ENCODE measurements around the gene THSD7B.

Gene THSD7B

GRCh38 chr2:137154946-137155345 is 389.6 kb downstream of the THSD7B start:
- no peaks in the 10 kb centered on the region for H3K9me3 ChIP-seq (ENCODE audit: control insufficient read depth, low read length)
- no peaks in the 10 kb centered on the region for H3K36me3 ChIP-seq (ENCODE audit: control insufficient read depth, insufficient read depth, low read length)
- no peak overlapping the region for H3K4me3 ChIP-seq (ENCODE audit: insufficient read depth, low read depth, low read length, poor library complexity, severe bottlenecking)
- no peak overlapping the region for H3K27ac ChIP-seq (ENCODE audit: insufficient read depth, low read length, poor library complexity, severe bottlenecking)
- no peak for DNase-seq
- H3K4me1 ChIP-seq (ENCODE audit: control insufficient read depth, insufficient read depth, low read length, poor library complexity, severe bottlenecking) = no peaks in the 10 kb centered on the region
- no peaks in the 10 kb centered on the region for H3K27me3 ChIP-seq (replicated peaks; ENCODE audit: control insufficient read depth, insufficient read depth, low read length, poor library complexity, severe bottlenecking)

GRCh38 chr2:137155356-137156104 is 390.2 kb downstream of the THSD7B start:
- H3K4me3 ChIP-seq (ENCODE audit: insufficient read depth, low read depth, low read length, poor library complexity, severe bottlenecking) = no peak overlapping the region
- H3K27ac ChIP-seq (ENCODE audit: insufficient read depth, low read length, poor library complexity, severe bottlenecking) = no peak overlapping the region
- no peaks in the 10 kb centered on the region for H3K27me3 ChIP-seq (replicated peaks; ENCODE audit: control insufficient read depth, insufficient read depth, low read length, poor library complexity, severe bottlenecking)
- DNase-seq = no peak
- no peaks in the 10 kb centered on the region for H3K36me3 ChIP-seq (ENCODE audit: control insufficient read depth, insufficient read depth, low read length)
- H3K9me3 ChIP-seq (ENCODE audit: control insufficient read depth, low read length) = no peaks in the 10 kb centered on the region
- H3K4me1 ChIP-seq (ENCODE audit: control insufficient read depth, insufficient read depth, low read length, poor library complexity, severe bottlenecking) = no peaks in the 10 kb centered on the region

- Histone ChIP-seq H3K27me3 (replicated peaks; ENCODE audit: control insufficient read depth, insufficient read depth, low read length, poor library complexity, severe bottlenecking) (no peaks in the 10 kb centered on the region), H3K27ac (ENCODE audit: insufficient read depth, low read length, poor library complexity, severe bottlenecking) (no peak overlapping the region), H3K9me3 (ENCODE audit: control insufficient read depth, low read length) (no peaks in the 10 kb centered on the region), H3K4me1 (ENCODE audit: control insufficient read depth, insufficient read depth, low read length, poor library complexity, severe bottlenecking) (no peaks in the 10 kb centered on the region), H3K4me3 (ENCODE audit: insufficient read depth, low read depth, low read length, poor library complexity, severe bottlenecking) (no peak overlapping the region), H3K36me3 (ENCODE audit: control insufficient read depth, insufficient read depth, low read length) (no peaks in the 10 kb centered on the region)
- DNase-seq = no peak
Measured at GRCh38 chr2:137156221-137156844, 391.0 kb downstream of the THSD7B start.

GRCh38 chr2:137157851-137158250 is 392.5 kb downstream of the THSD7B start:
- H3K27me3 ChIP-seq (replicated peaks; ENCODE audit: control insufficient read depth, insufficient read depth, low read length, poor library complexity, severe bottlenecking) = no peaks in the 10 kb centered on the region
- H3K9me3 ChIP-seq (ENCODE audit: control insufficient read depth, low read length) = no peaks in the 10 kb centered on the region
- H3K4me3 ChIP-seq (ENCODE audit: insufficient read depth, low read depth, low read length, poor library complexity, severe bottlenecking) = no peak overlapping the region
- no peak overlapping the region for H3K27ac ChIP-seq (ENCODE audit: insufficient read depth, low read length, poor library complexity, severe bottlenecking)
- no peaks in the 10 kb centered on the region for H3K36me3 ChIP-seq (ENCODE audit: control insufficient read depth, insufficient read depth, low read length)
- no peak for DNase-seq
- no peaks in the 10 kb centered on the region for H3K4me1 ChIP-seq (ENCODE audit: control insufficient read depth, insufficient read depth, low read length, poor library complexity, severe bottlenecking)

- H3K4me3 ChIP-seq (ENCODE audit: insufficient read depth, low read depth, low read length, poor library complexity, severe bottlenecking) = no peak overlapping the region
- H3K27me3 ChIP-seq (replicated peaks; ENCODE audit: control insufficient read depth, insufficient read depth, low read length, poor library complexity, severe bottlenecking) = no peaks in the 10 kb centered on the region
- no peak overlapping the region for H3K27ac ChIP-seq (ENCODE audit: insufficient read depth, low read length, poor library complexity, severe bottlenecking)
- H3K36me3 ChIP-seq (ENCODE audit: control insufficient read depth, insufficient read depth, low read length) = no peaks in the 10 kb centered on the region
- H3K4me1 ChIP-seq (ENCODE audit: control insufficient read depth, insufficient read depth, low read length, poor library complexity, severe bottlenecking) = no peaks in the 10 kb centered on the region
- H3K9me3 ChIP-seq (ENCODE audit: control insufficient read depth, low read length) = no peaks in the 10 kb centered on the region
- DNase-seq = no peak
Measured at GRCh38 chr2:137161250-137161649, 395.9 kb downstream of the THSD7B start.

GRCh38 chr2:137165968-137166367 is 400.6 kb downstream of the THSD7B start:
- DNase-seq = no peak
- no peaks in the 10 kb centered on the region for H3K9me3 ChIP-seq (ENCODE audit: control insufficient read depth, low read length)
- no peaks in the 10 kb centered on the region for H3K4me1 ChIP-seq (ENCODE audit: control insufficient read depth, insufficient read depth, low read length, poor library complexity, severe bottlenecking)

GRCh38 chr2:137167651-137168050 is 402.3 kb downstream of the THSD7B start:
- Histone ChIP-seq H3K9me3 (ENCODE audit: control insufficient read depth, low read length) (no peaks in the 10 kb centered on the region), H3K36me3 (ENCODE audit: control insufficient read depth, insufficient read depth, low read length) (no peaks in the 10 kb centered on the region), H3K27ac (ENCODE audit: insufficient read depth, low read length, poor library complexity, severe bottlenecking) (no peak overlapping the region), H3K4me1 (ENCODE audit: control insufficient read depth, insufficient read depth, low read length, poor library complexity, severe bottlenecking) (no peaks in the 10 kb centered on the region), H3K4me3 (ENCODE audit: insufficient read depth, low read depth, low read length, poor library complexity, severe bottlenecking) (no peak overlapping the region), H3K27me3 (replicated peaks; ENCODE audit: control insufficient read depth, insufficient read depth, low read length, poor library complexity, severe bottlenecking) (no peaks in the 10 kb centered on the region)
- DNase-seq = no peak

More at GRCh38 chr2:137165968-137166367, 400.6 kb downstream of the THSD7B start:
- Histone ChIP-seq H3K4me3 (ENCODE audit: insufficient read depth, low read depth, low read length, poor library complexity, severe bottlenecking) (no peak overlapping the region), H3K27me3 (replicated peaks; ENCODE audit: control insufficient read depth, insufficient read depth, low read length, poor library complexity, severe bottlenecking) (no peaks in the 10 kb centered on the region), H3K36me3 (ENCODE audit: control insufficient read depth, insufficient read depth, low read length) (no peaks in the 10 kb centered on the region), H3K27ac (ENCODE audit: insufficient read depth, low read length, poor library complexity, severe bottlenecking) (no peak overlapping the region)

GRCh38 chr2:137168552-137168951 is 403.2 kb downstream of the THSD7B start:
- Histone ChIP-seq H3K9me3 (ENCODE audit: control insufficient read depth, low read length) (no peaks in the 10 kb centered on the region), H3K4me1 (ENCODE audit: control insufficient read depth, insufficient read depth, low read length, poor library complexity, severe bottlenecking) (no peaks in the 10 kb centered on the region), H3K27me3 (replicated peaks; ENCODE audit: control insufficient read depth, insufficient read depth, low read length, poor library complexity, severe bottlenecking) (no peaks in the 10 kb centered on the region), H3K4me3 (ENCODE audit: insufficient read depth, low read depth, low read length, poor library complexity, severe bottlenecking) (no peak overlapping the region), H3K27ac (ENCODE audit: insufficient read depth, low read length, poor library complexity, severe bottlenecking) (no peak overlapping the region), H3K36me3 (ENCODE audit: control insufficient read depth, insufficient read depth, low read length) (no peaks in the 10 kb centered on the region)
- DNase-seq = no peak

GRCh38 chr2:137172162-137172561 is 406.8 kb downstream of the THSD7B start:
- H3K27me3 ChIP-seq (replicated peaks; ENCODE audit: control insufficient read depth, insufficient read depth, low read length, poor library complexity, severe bottlenecking) = no peaks in the 10 kb centered on the region
- H3K4me1 ChIP-seq (ENCODE audit: control insufficient read depth, insufficient read depth, low read length, poor library complexity, severe bottlenecking) = no peaks in the 10 kb centered on the region
- no peak overlapping the region for H3K4me3 ChIP-seq (ENCODE audit: insufficient read depth, low read depth, low read length, poor library complexity, severe bottlenecking)
- H3K36me3 ChIP-seq (ENCODE audit: control insufficient read depth, insufficient read depth, low read length) = no peaks in the 10 kb centered on the region
- no peak overlapping the region for H3K27ac ChIP-seq (ENCODE audit: insufficient read depth, low read length, poor library complexity, severe bottlenecking)
- DNase-seq = no peak
- no peaks in the 10 kb centered on the region for H3K9me3 ChIP-seq (ENCODE audit: control insufficient read depth, low read length)

- DNase-seq = no peak
- no peak overlapping the region for H3K27ac ChIP-seq (ENCODE audit: insufficient read depth, low read length, poor library complexity, severe bottlenecking)
- no peaks in the 10 kb centered on the region for H3K9me3 ChIP-seq (ENCODE audit: control insufficient read depth, low read length)
- H3K4me1 ChIP-seq (ENCODE audit: control insufficient read depth, insufficient read depth, low read length, poor library complexity, severe bottlenecking) = no peaks in the 10 kb centered on the region
- no peaks in the 10 kb centered on the region for H3K36me3 ChIP-seq (ENCODE audit: control insufficient read depth, insufficient read depth, low read length)
- H3K27me3 ChIP-seq (replicated peaks; ENCODE audit: control insufficient read depth, insufficient read depth, low read length, poor library complexity, severe bottlenecking) = no peaks in the 10 kb centered on the region
- no peak overlapping the region for H3K4me3 ChIP-seq (ENCODE audit: insufficient read depth, low read depth, low read length, poor library complexity, severe bottlenecking)
Measured at GRCh38 chr2:137173463-137173862, 408.1 kb downstream of the THSD7B start.
